ENCODE data around the gene MSLN.

Gene MSLN

DNA sequence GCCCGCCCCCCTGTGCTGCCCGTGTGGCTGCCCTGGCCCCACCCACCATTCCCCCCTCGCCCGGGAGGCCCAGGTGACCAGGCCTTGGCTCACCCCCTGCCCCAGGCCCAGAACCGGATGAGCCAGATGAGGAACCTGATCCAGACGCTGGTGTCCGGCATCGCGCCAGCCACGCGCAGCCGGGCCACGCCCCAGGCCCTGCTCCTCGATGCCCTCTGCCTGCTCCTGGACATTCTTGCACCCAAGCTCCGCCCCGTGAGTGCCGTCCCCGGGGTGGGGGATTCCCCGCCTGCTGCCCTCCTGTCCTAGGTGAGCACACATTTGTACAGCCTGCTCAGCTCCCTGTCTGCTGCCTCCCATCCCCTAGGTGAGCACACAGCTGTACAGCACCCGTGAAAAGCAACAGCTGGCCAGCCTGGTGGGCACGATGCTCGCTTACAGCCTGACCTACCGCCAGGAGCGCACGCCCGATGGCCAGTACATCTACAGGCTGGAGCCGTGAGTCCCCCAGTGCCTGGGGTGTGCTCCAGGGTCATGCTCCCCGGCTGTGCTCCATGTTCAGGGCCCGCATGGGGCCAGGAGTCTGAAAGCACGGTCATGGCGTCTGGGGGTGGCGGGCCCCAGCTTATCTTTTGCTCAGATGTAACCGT is 35.2 kb downstream of the MSLN start:
- Histone ChIP-seq H3K4me3 (ENCODE audit: low read depth, low read length) (no peak overlapping the region), H3K36me3 (ENCODE audit: insufficient read depth, low read length) (peaks cover 15% of the 10 kb centered on the region; the same call in 1 of the 2 replicates), H2AFZ (ENCODE audit: low read length, unreplicated experiment) (no peak overlapping the region), H3K4me1 (ENCODE audit: control insufficient read depth, insufficient read depth, low read length, unreplicated experiment) (no peaks in the 10 kb centered on the region), H3K27ac (ENCODE audit: low read depth, low read length) (no peak overlapping the region), H3K79me2 (ENCODE audit: control insufficient read depth, insufficient read depth, low read length, unreplicated experiment) (no peaks in the 10 kb centered on the region), H3K27me3 (ENCODE audit: insufficient read depth, low read length) (peaks cover 9% of the 10 kb centered on the region)

DNA sequence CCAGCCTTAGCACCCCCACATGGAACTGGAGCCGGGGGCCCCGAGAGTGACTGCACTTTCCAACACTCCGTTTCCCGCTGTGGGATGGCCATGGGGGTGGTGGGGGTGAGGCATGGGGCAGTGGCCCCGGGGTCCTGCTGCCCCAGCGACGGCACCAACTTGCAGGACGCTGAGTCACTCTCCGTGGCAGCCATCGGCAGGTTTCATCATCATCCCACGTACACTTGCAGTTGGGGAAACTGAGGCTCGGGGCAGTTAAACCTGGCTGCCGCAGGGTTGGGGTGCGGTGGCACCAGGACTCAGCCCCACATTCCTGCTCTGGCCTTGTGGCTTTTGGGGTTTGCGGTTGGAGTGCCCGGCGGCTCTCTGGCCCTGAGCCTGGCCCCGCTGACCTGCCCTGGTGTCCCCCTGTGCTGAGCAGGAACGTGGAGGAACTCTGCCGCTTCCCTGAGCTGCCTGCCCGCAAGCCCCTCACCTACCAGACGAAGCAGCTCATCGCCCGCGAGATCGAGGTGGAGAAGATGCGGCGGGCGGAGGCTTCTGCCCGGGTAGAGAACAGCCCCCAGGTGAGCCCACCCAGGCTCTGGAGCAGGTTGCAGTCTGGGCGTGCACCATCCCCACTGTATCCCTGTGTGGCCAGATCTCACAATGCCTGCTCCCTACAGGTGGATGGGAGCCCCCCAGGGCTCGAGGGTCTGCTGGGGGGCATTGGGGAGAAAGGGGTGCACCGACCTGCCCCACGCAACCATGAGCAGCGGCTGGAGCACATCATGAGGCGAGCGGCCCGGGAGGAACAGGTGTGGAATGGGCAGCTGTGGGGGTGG is 36.0 kb downstream of the MSLN start:
- H3K27ac ChIP-seq (ENCODE audit: low read depth, low read length): no peak overlapping the region
- no peak overlapping the region for H2AFZ ChIP-seq (ENCODE audit: low read length, unreplicated experiment)
- no peaks in the 10 kb centered on the region for H3K79me2 ChIP-seq (ENCODE audit: control insufficient read depth, insufficient read depth, low read length, unreplicated experiment)
- H3K36me3 ChIP-seq (ENCODE audit: insufficient read depth, low read length): peaks cover 11% of the 10 kb centered on the region; the same call in 1 of the 2 replicates
- H3K4me3 ChIP-seq (ENCODE audit: low read depth, low read length): no peak overlapping the region
- peaks cover 17% of the 10 kb centered on the region for H3K27me3 ChIP-seq (ENCODE audit: insufficient read depth, low read length)
- H3K4me1 ChIP-seq (ENCODE audit: control insufficient read depth, insufficient read depth, low read length, unreplicated experiment): no peaks in the 10 kb centered on the region

DNA sequence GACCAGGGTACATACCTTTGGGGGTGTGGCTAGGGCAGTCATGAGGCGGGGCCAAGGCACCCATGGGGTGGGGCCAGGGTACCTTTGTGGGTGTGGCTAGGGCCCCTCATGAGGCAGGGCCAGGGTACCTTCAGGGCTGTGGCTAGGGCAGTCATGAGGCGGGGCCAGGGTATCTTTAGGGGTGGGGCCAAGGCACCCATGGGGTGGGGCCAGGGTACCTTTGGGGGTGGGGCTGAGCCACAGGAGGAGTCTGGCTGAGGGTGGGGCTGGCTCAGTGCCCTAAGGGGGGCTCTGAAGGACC is 36.5 kb downstream of the MSLN start:
- H3K36me3 ChIP-seq (ENCODE audit: insufficient read depth, low read length): peaks cover 6% of the 10 kb centered on the region; the same call in 1 of the 2 replicates
- H3K4me1 ChIP-seq (ENCODE audit: control insufficient read depth, insufficient read depth, low read length, unreplicated experiment): no peaks in the 10 kb centered on the region
- peaks cover 22% of the 10 kb centered on the region for H3K27me3 ChIP-seq (ENCODE audit: insufficient read depth, low read length)
- H3K79me2 ChIP-seq (ENCODE audit: control insufficient read depth, insufficient read depth, low read length, unreplicated experiment): no peaks in the 10 kb centered on the region
- H2AFZ ChIP-seq (ENCODE audit: low read length, unreplicated experiment): no peak overlapping the region
- no peak overlapping the region for H3K27ac ChIP-seq (ENCODE audit: low read depth, low read length)
- H3K4me3 ChIP-seq (ENCODE audit: low read depth, low read length): no peak overlapping the region

- Histone ChIP-seq H3K4me3 (ENCODE audit: low read depth, low read length) (no peak overlapping the region), H3K27ac (ENCODE audit: low read depth, low read length) (no peak overlapping the region), H3K27me3 (ENCODE audit: insufficient read depth, low read length) (peaks cover 28% of the 10 kb centered on the region), H3K79me2 (ENCODE audit: control insufficient read depth, insufficient read depth, low read length, unreplicated experiment) (no peaks in the 10 kb centered on the region), H3K36me3 (ENCODE audit: insufficient read depth, low read length) (peaks cover 5% of the 10 kb centered on the region; the same call in 1 of the 2 replicates), H2AFZ (ENCODE audit: low read length, unreplicated experiment) (no peak overlapping the region), H3K4me1 (ENCODE audit: control insufficient read depth, insufficient read depth, low read length, unreplicated experiment) (no peaks in the 10 kb centered on the region)
These were observed 37.2 kb downstream of the MSLN start for GRCh38 chr16:797686-798085.

- peaks cover 5% of the 10 kb centered on the region; the same call in 1 of the 2 replicates for H3K36me3 ChIP-seq (ENCODE audit: insufficient read depth, low read length)
- no peaks in the 10 kb centered on the region for H3K4me1 ChIP-seq (ENCODE audit: control insufficient read depth, insufficient read depth, low read length, unreplicated experiment)
- no peak overlapping the region for H2AFZ ChIP-seq (ENCODE audit: low read length, unreplicated experiment)
- H3K27ac ChIP-seq (ENCODE audit: low read depth, low read length): no peak overlapping the region
- no peak overlapping the region for H3K4me3 ChIP-seq (ENCODE audit: low read depth, low read length)
- H3K79me2 ChIP-seq (ENCODE audit: control insufficient read depth, insufficient read depth, low read length, unreplicated experiment): no peaks in the 10 kb centered on the region
- H3K27me3 ChIP-seq (ENCODE audit: insufficient read depth, low read length): peaks cover 32% of the 10 kb centered on the region
These were observed 38.1 kb downstream of the MSLN start for GRCh38 chr16:798666-799065.

DNA sequence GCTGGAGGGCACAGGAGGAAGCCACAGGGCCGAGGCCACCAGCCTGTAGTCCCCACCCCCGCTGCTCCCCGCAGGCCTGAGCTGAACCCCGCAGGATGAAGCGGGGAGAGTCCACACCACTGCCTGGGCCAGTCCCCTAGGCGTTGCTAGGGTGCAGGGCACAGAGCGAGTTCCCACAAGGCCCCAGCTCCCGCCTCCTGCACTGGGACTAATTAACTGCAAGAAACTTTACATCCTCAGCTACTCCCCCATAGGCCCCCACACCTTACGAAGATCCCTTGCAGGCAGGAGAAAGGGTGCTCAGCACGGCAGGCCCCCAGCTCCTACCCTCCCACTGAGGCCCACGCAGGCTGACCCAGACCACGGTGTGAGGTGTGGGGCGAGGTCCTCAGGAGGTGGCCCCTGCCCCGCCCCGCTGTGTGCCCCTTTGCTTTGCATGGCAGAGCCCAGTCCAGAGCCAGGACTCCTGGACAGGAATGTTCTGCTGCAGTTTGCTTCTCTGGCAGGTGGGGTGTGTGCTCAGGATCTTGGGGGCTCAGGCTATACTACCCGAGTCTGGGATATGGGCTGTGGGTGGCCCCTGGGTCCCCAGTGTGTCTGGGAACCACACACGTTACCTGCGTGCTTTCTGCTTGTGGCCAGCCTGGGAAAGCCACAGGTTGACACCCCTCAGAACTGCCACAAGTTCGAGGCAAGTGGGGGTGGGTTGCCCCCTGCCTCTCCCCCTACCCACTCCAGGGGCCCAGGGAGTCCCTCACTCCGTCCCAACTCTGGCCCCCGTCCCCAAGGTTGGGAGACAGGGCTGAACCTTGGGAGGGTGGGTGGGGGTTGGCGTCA is 38.8 kb downstream of the MSLN start:
- Histone ChIP-seq H3K4me3 (ENCODE audit: low read depth, low read length) (no peak overlapping the region), H3K79me2 (ENCODE audit: control insufficient read depth, insufficient read depth, low read length, unreplicated experiment) (no peaks in the 10 kb centered on the region), H3K36me3 (ENCODE audit: insufficient read depth, low read length) (peaks cover 5% of the 10 kb centered on the region; the same call in 1 of the 2 replicates), H3K27ac (ENCODE audit: low read depth, low read length) (no peak overlapping the region), H3K27me3 (ENCODE audit: insufficient read depth, low read length) (peaks cover 32% of the 10 kb centered on the region), H3K4me1 (ENCODE audit: control insufficient read depth, insufficient read depth, low read length, unreplicated experiment) (no peaks in the 10 kb centered on the region), H2AFZ (ENCODE audit: low read length, unreplicated experiment) (no peak overlapping the region)

- Histone ChIP-seq H3K27ac (ENCODE audit: low read depth, low read length) (no peak within 1 kb of the TSS), H3K27me3 (ENCODE audit: insufficient read depth, low read length) (peaks cover 32% of the 10 kb centered on the region), H3K4me1 (ENCODE audit: control insufficient read depth, insufficient read depth, low read length, unreplicated experiment) (no peaks in the 10 kb centered on the region), H2AFZ (ENCODE audit: low read length, unreplicated experiment) (no peak within 1 kb of the TSS), H3K4me3 (ENCODE audit: low read depth, low read length) (no peak within 1 kb of the TSS), H3K79me2 (ENCODE audit: control insufficient read depth, insufficient read depth, low read length, unreplicated experiment) (no peaks in the 10 kb centered on the region), H3K36me3 (ENCODE audit: insufficient read depth, low read length) (peaks cover 5% of the 10 kb centered on the region; the same call in 1 of the 2 replicates)
These were observed 39.7 kb downstream of the MSLN start, which contains the start of gene GNG13 for GRCh38 chr16:799948-800833. Gene GNG13, minus strand, starts transcription at chr16:800734. Its CDS starts 1,657 bp downstream, at chr16:799077.

DNA sequence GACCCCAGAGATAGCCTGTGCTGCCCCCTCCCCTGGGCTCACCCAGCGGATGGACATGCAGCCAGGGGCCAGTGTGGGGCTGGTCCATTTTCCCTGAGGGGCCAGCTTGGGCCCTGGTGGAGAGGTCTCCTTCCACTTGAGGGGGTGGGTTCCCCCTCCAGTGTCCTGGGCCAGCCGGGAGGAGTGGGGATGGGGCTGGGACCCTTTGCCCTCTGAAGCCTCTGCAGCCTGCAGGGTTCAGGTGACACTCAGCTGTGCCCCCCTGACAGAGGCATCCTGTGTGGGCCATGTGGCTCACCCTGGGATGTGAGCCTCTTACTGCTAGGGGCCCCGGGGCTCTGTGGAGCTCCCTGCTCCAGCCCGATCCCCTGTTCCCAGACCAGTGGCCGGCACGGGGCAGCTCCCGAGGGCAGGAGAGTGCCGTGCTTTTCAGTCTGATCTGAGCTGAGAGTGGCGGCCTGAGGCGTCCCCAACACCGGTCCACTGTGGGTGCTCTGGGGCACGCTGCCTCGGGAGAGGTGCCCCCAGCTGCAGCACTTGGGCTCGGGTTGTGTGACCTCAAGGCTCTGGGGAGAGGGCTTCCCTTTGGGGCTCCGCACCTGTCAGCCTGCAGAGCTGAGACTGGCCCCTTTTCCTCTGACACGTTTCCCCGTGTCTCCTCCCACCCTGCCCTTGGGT is 40.4 kb downstream of the MSLN start:
- H3K36me3 ChIP-seq (ENCODE audit: insufficient read depth, low read length): peaks cover 5% of the 10 kb centered on the region; the same call in 1 of the 2 replicates
- no peak overlapping the region for H3K4me3 ChIP-seq (ENCODE audit: low read depth, low read length)
- H3K79me2 ChIP-seq (ENCODE audit: control insufficient read depth, insufficient read depth, low read length, unreplicated experiment): no peaks in the 10 kb centered on the region
- peaks cover 32% of the 10 kb centered on the region for H3K27me3 ChIP-seq (ENCODE audit: insufficient read depth, low read length)
- no peaks in the 10 kb centered on the region for H3K4me1 ChIP-seq (ENCODE audit: control insufficient read depth, insufficient read depth, low read length, unreplicated experiment)
- H3K27ac ChIP-seq (ENCODE audit: low read depth, low read length): no peak overlapping the region
- H2AFZ ChIP-seq (ENCODE audit: low read length, unreplicated experiment): no peak overlapping the region

GRCh38 chr16:801584-802363 is 41.2 kb downstream of the MSLN start:
- no peak overlapping the region for H3K4me3 ChIP-seq (ENCODE audit: low read depth, low read length)
- no peaks in the 10 kb centered on the region for H3K79me2 ChIP-seq (ENCODE audit: control insufficient read depth, insufficient read depth, low read length, unreplicated experiment)
- peaks cover 1% of the 10 kb centered on the region; the same call in 1 of the 2 replicates for H3K36me3 ChIP-seq (ENCODE audit: insufficient read depth, low read length)
- H3K4me1 ChIP-seq (ENCODE audit: control insufficient read depth, insufficient read depth, low read length, unreplicated experiment): no peaks in the 10 kb centered on the region
- no peak overlapping the region for H2AFZ ChIP-seq (ENCODE audit: low read length, unreplicated experiment)
- no peak overlapping the region for H3K27ac ChIP-seq (ENCODE audit: low read depth, low read length)
- peaks cover 32% of the 10 kb centered on the region for H3K27me3 ChIP-seq (ENCODE audit: insufficient read depth, low read length)
